Ascending aorta (tissue), 2 donors: ENCODE results near the gene GALNT18. TPM values are rescaled to one million over a fixed set of nuclear protein-coding genes. Genes with fewer than 3 reads are reported as not detected.

Experiments
- DNase-seq, 2 donors: peaks; one replicate each; pipeline ENCODE4 v3.0.0-alpha.2; 2019; ENCODE audit warnings: low spot score in 2 of 2
- H3K27ac ChIP-seq, 2 donors: fragments of 200-600 bp; sonication (generic); one replicate each; pipeline ENCODE4 v1.5.1; 2016 to 2017; ENCODE audit warnings: mild to moderate bottlenecking in 1 of 2
- H3K27me3 ChIP-seq: fragments of 200-600 bp; sonication (generic); one replicate; pipeline ENCODE4 v1.5.1; 2017
- H3K36me3 ChIP-seq, 2 donors: fragments of 200-600 bp; sonication (generic); one replicate each; pipeline ENCODE4 v1.5.1; 2016
- H3K4me1 ChIP-seq, 2 donors: fragments of 200-600 bp; sonication (generic); one replicate each; pipeline ENCODE4 v1.5.1; 2016 to 2017; ENCODE audit warnings: mild to moderate bottlenecking in 1 of 2
- H3K4me3 ChIP-seq, 2 donors: fragments of 200-600 bp; sonication (generic); one replicate each; pipeline ENCODE4 v1.5.1; 2016 to 2017; ENCODE audit warnings: mild to moderate bottlenecking in 1 of 2
- H3K9me3 ChIP-seq, 2 donors: fragments of 200-600 bp; sonication (generic); one replicate each; pipeline ENCODE4 v1.5.1; 2016
- CTCF ChIP-seq, 3 experiments: fragments of 200-600 bp in 2 of 3; fragments of 450-650 bp in 1 of 3; sonication (generic) in 2 of 3; IDR thresholded peaks; one replicate each; pipeline ENCODE4 v1.5.1; 2016 to 2019; ENCODE audit warnings: antibody characterized with exemption in 3 of 3, mild to moderate bottlenecking in 1 of 3, moderate library complexity in 1 of 3
- intact Hi-C: fragments of 100-400 bp; cut with DNase I; formaldehyde crosslinking; loops from one replicate; pipeline ENCODE4 v1.15.1; 2023
- total RNA-seq: library from RNA; depleted of rRNA; stranded (reverse); fragments of >200 nt; gene quantifications from one replicate; pipeline ENCODE4 v1.1.0, GENCODE V29; 2016

Gene GALNT18
- total RNA-seq, 1 donor from 2014 or later, result 53.5 TPM

DNA sequence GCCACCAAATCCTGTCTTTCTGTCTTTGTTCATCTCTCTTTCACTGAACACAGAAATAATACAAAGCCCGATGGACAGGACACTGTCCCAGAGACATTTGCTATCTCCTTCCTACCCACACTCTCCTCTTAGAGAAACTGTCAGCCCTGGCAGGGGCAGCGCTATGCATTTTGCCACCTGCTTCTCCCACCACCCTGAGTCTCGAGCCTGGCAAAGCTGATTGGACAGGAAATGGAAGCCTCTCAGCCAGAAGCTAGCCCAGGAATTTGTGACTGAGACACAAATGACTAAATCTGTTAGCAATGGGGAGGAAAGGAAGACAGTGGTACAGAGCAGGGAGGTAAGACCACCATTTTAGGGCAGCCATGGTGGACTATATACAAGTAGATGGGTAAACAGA lies 14.9 kb upstream of the GALNT18 start:
- H3K9me3 ChIP-seq, result no peaks in the 10 kb centered on the region
- no peak overlapping the region for H3K27ac ChIP-seq
- intact Hi-C loops, result no loop called here
- DNase-seq, result no peak
- no peak for TF ChIP-seq CTCF (IDR thresholded peaks at IDR 0.05)
- H3K27me3 ChIP-seq, result no peaks in the 10 kb centered on the region
- no peaks in the 10 kb centered on the region for H3K36me3 ChIP-seq
- H3K4me3 ChIP-seq, result no peak overlapping the region
- H3K4me1 ChIP-seq, result no peaks in the 10 kb centered on the region

- intact Hi-C loops, result no loop called here
- H3K4me1 ChIP-seq, result no peaks in the 10 kb centered on the region
- no peak overlapping the region for H3K4me3 ChIP-seq
- H3K27ac ChIP-seq, result no peak overlapping the region
- TF ChIP-seq CTCF (IDR thresholded peaks at IDR 0.05), result no peak
- H3K36me3 ChIP-seq, result no peaks in the 10 kb centered on the region
- H3K27me3 ChIP-seq, result no peaks in the 10 kb centered on the region
- DNase-seq, result no peak
- H3K9me3 ChIP-seq, result no peaks in the 10 kb centered on the region
These were observed 13.6 kb upstream of the GALNT18 start for GRCh38 chr11:11635443-11635842.

DNA sequence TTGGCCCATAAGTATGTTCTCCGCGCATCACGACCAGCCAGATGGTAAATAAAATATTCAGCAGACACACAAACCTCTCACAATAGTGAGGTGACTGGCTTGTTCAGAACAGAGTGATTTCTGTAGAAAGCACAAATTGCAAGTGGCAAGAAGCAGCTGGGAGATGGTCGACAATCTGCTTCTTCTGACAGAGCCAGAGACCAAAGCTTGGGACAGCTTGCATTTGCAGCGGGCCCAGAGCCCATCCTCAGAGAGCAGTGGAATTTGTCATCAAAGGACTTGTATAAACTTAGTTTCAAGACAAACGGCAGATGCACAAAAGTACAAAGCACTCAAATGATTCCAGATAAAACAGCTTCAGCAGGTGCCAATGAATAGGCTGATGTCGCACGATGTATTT lies 7.6 kb upstream of the GALNT18 start:
- H3K27ac ChIP-seq, result no peak overlapping the region
- no peak for TF ChIP-seq CTCF (IDR thresholded peaks at IDR 0.05)
- no peaks in the 10 kb centered on the region for H3K36me3 ChIP-seq
- no peak overlapping the region for H3K4me3 ChIP-seq
- no peak for DNase-seq
- intact Hi-C loops, result loop anchor here (10.0 kb wide), 1 partner anchor 825 kb away; the partner anchor contains the start of gene EIF4G2
- H3K9me3 ChIP-seq, result no peaks in the 10 kb centered on the region
- no peaks in the 10 kb centered on the region for H3K4me1 ChIP-seq
- no peaks in the 10 kb centered on the region for H3K27me3 ChIP-seq

DNA sequence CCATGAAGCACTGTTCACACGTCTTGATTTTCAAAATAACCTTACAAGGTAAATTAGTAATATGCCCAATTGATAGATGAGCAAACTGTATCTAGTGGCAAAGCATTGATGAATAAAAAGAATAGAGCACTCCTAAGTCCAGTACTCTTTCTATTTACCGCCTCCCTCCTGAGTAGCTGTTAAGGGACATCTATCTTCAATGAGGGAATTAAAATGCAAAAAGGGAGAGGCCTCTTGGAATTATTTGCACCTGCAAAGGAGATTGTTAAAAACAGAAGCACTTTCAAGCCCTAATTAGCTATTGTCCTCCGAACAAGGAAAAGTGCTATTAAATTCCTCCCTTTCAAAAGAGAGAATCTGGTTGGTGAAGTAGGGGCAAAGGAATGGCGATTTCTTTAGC lies 6.8 kb upstream of the GALNT18 start:
- Histone ChIP-seq H3K27me3 (no peaks in the 10 kb centered on the region), H3K9me3 (no peaks in the 10 kb centered on the region), H3K4me3 (no peak overlapping the region), H3K27ac (no peak overlapping the region), H3K36me3 (no peaks in the 10 kb centered on the region), H3K4me1 (no peaks in the 10 kb centered on the region)
- no peak for TF ChIP-seq CTCF (IDR thresholded peaks at IDR 0.05)
- intact Hi-C loops, result loop anchor here (10.0 kb wide), 1 partner anchor 824 kb away; the partner anchor contains the start of gene EIF4G2
- DNase-seq, result no peak

GRCh38 chr11:11626128-11626527 lies 4.3 kb upstream of the GALNT18 start:
- Histone ChIP-seq H3K9me3 (no peaks in the 10 kb centered on the region), H3K4me3 (no peak overlapping the region), H3K36me3 (no peaks in the 10 kb centered on the region), H3K4me1 (peaks cover 0 to 2% of the 10 kb centered on the region in 2 donors), H3K27ac (no peak overlapping the region), H3K27me3 (no peaks in the 10 kb centered on the region)
- intact Hi-C loops, result loop anchor here (10.0 kb wide), 1 partner anchor 821 kb away; the partner anchor contains the start of gene EIF4G2
- TF ChIP-seq CTCF (IDR thresholded peaks at IDR 0.05), result no peak
- DNase-seq, result no peak

DNA sequence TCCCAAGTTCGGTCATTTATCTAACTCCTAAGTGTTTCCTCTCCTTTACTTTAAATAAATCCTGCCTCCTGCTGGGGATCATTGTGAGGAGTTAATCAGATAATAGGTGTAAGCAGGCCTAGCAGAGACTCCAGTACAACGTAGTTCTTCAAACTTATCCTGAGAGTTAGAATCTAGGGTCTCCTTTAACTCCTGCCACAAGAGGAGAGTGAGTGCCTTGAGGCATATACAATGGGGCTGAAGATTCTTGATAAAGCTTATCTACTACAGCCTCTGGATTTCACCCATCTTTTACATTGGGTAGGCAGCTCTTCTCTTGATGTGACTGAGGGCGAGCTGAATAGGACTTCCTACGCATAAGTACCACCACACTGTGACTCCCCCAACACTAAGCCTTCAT lies 3.1 kb upstream of the GALNT18 start:
- no peak for DNase-seq
- no peaks in the 10 kb centered on the region for H3K9me3 ChIP-seq
- H3K27me3 ChIP-seq, result no peaks in the 10 kb centered on the region
- intact Hi-C loops, result loop anchor here (5.0 to 10.0 kb wide), 5 partner anchors 483 to 820 kb away; partner anchors contain the start of genes EIF4G2 and ZBED5
- H3K27ac ChIP-seq, result no peak overlapping the region
- no peak for TF ChIP-seq CTCF (IDR thresholded peaks at IDR 0.05)
- H3K4me1 ChIP-seq, result peaks cover 0 to 3% of the 10 kb centered on the region in 2 donors
- no peak overlapping the region for H3K4me3 ChIP-seq
- H3K36me3 ChIP-seq, result no peaks in the 10 kb centered on the region
